Measurements from ENCODE around the gene PRDM16. TPM values are rescaled to one million over a fixed set of nuclear protein-coding genes. Genes with fewer than 3 reads are reported as not detected.
"Not testable (repeated sequence)": the region's sequence is repeated elsewhere in the genome, so short reads cannot be mapped to it uniquely, and the experiment has no call there.

Gene PRDM16
- total RNA-seq, 1 experiment from 2014 or later = not detected

GRCh38 chr1:3277011-3277471 lies 208.0 kb downstream of the PRDM16 start:
- no peak for DNase-seq (ENCODE audit: low read depth)

GRCh38 chr1:3277623-3278022 lies 208.6 kb downstream of the PRDM16 start:
- DNase-seq (ENCODE audit: low read depth) = no peak

GRCh38 chr1:3278416-3279181 lies 209.6 kb downstream of the PRDM16 start:
- DNase-seq (ENCODE audit: low read depth) = no peak

GRCh38 chr1:3279182-3279470 lies 210.1 kb downstream of the PRDM16 start:
- DNase-seq (ENCODE audit: low read depth) = no peak

- no peak for DNase-seq (ENCODE audit: low read depth)
These were observed 212.7 kb downstream of the PRDM16 start for GRCh38 chr1:3281735-3282134.

- no peak for DNase-seq (ENCODE audit: low read depth)
These were observed 213.2 kb downstream of the PRDM16 start for GRCh38 chr1:3282186-3282585.

- no peak for DNase-seq (ENCODE audit: low read depth)
These were observed 213.8 kb downstream of the PRDM16 start for GRCh38 chr1:3282656-3283430.

- no peak for DNase-seq (ENCODE audit: low read depth)
These were observed 214.8 kb downstream of the PRDM16 start for GRCh38 chr1:3283849-3284248.

- DNase-seq (ENCODE audit: low read depth) = no peak
These were observed 215.7 kb downstream of the PRDM16 start for GRCh38 chr1:3284691-3285090.

- no peak for DNase-seq (ENCODE audit: low read depth)
These were observed 216.2 kb downstream of the PRDM16 start for GRCh38 chr1:3285106-3285740.

GRCh38 chr1:3287095-3287494 lies 218.1 kb downstream of the PRDM16 start:
- DNase-seq (ENCODE audit: low read depth) = not testable (repeated sequence)

GRCh38 chr1:3287656-3288160 lies 218.7 kb downstream of the PRDM16 start:
- no peak for DNase-seq (ENCODE audit: low read depth)

GRCh38 chr1:3289502-3289901 lies 220.5 kb downstream of the PRDM16 start:
- DNase-seq (ENCODE audit: low read depth) = no peak

GRCh38 chr1:3290438-3290837 lies 221.4 kb downstream of the PRDM16 start:
- DNase-seq (ENCODE audit: low read depth) = no peak

- no peak for DNase-seq (ENCODE audit: low read depth)
These were observed 221.9 kb downstream of the PRDM16 start for GRCh38 chr1:3290915-3291314.

- no peak for DNase-seq (ENCODE audit: low read depth)
These were observed 223.2 kb downstream of the PRDM16 start for GRCh38 chr1:3292051-3292722.

- DNase-seq (ENCODE audit: low read depth) = no peak
These were observed 224.0 kb downstream of the PRDM16 start for GRCh38 chr1:3292868-3293562.

GRCh38 chr1:3293563-3294080 lies 224.6 kb downstream of the PRDM16 start:
- DNase-seq (ENCODE audit: low read depth) = no peak

GRCh38 chr1:3294450-3294849 lies 225.4 kb downstream of the PRDM16 start:
- DNase-seq (ENCODE audit: low read depth) = no peak

- no peak for DNase-seq (ENCODE audit: low read depth)
These were observed 226.8 kb downstream of the PRDM16 start for GRCh38 chr1:3295846-3296245.

- no peak for DNase-seq (ENCODE audit: low read depth)
These were observed 227.3 kb downstream of the PRDM16 start for GRCh38 chr1:3296326-3296725.
